ENCODE measurements around the gene CEP57. TPM values are rescaled to one million over a fixed set of nuclear protein-coding genes. Genes with fewer than 3 reads are reported as not detected.

CEP57 gene
- total RNA-seq, 2 experiments from 2014 or later: 57.7 to 67.4 TPM

DNA sequence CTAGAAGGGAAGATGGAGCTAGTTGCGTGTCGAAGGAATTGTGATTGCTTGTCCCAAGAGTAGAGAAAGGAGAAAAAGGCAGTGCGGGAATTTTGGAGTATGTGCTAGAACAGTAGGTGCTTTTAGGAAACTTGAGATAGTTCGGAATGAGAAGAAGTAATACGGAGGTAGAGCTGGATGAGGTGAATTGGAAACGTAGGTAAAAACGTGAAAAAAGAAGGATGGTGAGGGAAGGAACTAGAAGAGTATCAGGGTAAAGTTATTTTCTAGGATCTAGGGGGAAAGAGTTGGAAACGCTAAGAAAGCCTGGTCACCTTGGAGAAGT, 1.4 kb downstream of the CEP57 start:
- no peak for TF ChIP-seq EZH2phosphoT487 (IDR thresholded peaks at IDR 0.05; ENCODE audit: borderline replicate concordance, low read depth, low read length)
- TF ChIP-seq CTCF (conservative IDR thresholded peaks at IDR 0.05; ENCODE audit: low read length): no peak
- Histone ChIP-seq H3K9me2 (ENCODE audit: insufficient read depth, low read length) (no peaks in the 10 kb centered on the region), H3K9me3 (ENCODE audit: low read length) (no peaks in the 10 kb centered on the region), H3K4me2 (ENCODE audit: low read length) (peak overlapping the region; percentile 92), H4K20me1 (ENCODE audit: insufficient read depth, low read length) (peaks cover 42% of the 10 kb centered on the region), H2AFZ (ENCODE audit: low read length) (no peak overlapping the region), H3K79me2 (ENCODE audit: insufficient read depth, low read depth, low read length) (peaks cover 77% of the 10 kb centered on the region), H3K36me3 (ENCODE audit: insufficient read depth, low read length) (peaks cover 22% of the 10 kb centered on the region), H3K4me1 (ENCODE audit: insufficient read depth, low read length, poor library complexity, severe bottlenecking) (peaks cover 28% of the 10 kb centered on the region), H3K27ac (ENCODE audit: low read depth, low read length, poor library complexity, severe bottlenecking) (no peak overlapping the region), H3K4me3 (ENCODE audit: low read depth, low read length, poor library complexity, severe bottlenecking) (peak overlapping the region; percentile 83)
- POLR2A ChIA-PET: interaction anchor here (1.4 to 3.3 kb wide), 2 partner anchors 10 to 724 kb away, joined by 7 to 12 read pairs; partner anchors contain the start of gene SRSF8
- CTCF ChIA-PET (ENCODE audit: unreplicated experiment): no interaction called here
- no peak for DNase-seq (ENCODE audit: low spot score)
- BruUV-seq (replicated peaks): no TSS peak
- intact Hi-C loops (cut with micrococcal nuclease; ENCODE audit: unreplicated experiment): loop anchor here (5.0 to 10.0 kb wide), 3 partner anchors 423 to 596 kb away; partner anchors contain the start of gene CCDC82

DNA sequence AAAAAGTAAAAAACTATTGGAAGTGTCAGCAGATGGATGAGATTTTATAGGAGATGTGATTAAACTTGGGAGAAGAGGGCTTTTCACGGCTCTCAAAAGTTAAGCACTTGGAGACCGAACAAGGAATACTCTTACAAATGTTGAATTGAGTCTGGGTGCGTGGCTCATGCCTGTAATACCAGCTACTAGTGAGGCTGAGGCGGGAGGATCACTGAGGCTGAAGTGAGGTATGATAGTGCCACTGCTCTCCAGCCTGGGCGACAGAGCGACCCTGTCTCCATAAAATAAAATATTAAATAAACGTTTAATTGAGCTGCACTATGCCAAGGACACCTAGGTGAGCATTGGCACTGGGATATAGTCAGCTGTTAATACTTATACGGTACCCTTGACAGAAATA, 1.9 kb downstream of the CEP57 start:
- Histone ChIP-seq H2AFZ (ENCODE audit: low read length) (no peak overlapping the region), H3K27ac (ENCODE audit: low read depth, low read length, poor library complexity, severe bottlenecking) (no peak overlapping the region), H3K4me1 (ENCODE audit: insufficient read depth, low read length, poor library complexity, severe bottlenecking) (peaks cover 28% of the 10 kb centered on the region), H3K79me2 (ENCODE audit: insufficient read depth, low read depth, low read length) (peaks cover 76% of the 10 kb centered on the region), H3K4me2 (ENCODE audit: low read length) (peak overlapping the region; percentile 92), H3K36me3 (ENCODE audit: insufficient read depth, low read length) (peaks cover 17% of the 10 kb centered on the region), H3K9me3 (ENCODE audit: low read length) (no peaks in the 10 kb centered on the region), H3K9me2 (ENCODE audit: insufficient read depth, low read length) (no peaks in the 10 kb centered on the region), H3K4me3 (ENCODE audit: low read depth, low read length, poor library complexity, severe bottlenecking) (no peak overlapping the region), H4K20me1 (ENCODE audit: insufficient read depth, low read length) (peaks cover 42% of the 10 kb centered on the region)
- CTCF ChIA-PET (ENCODE audit: unreplicated experiment): no interaction called here
- POLR2A ChIA-PET: interaction anchor here (0.8 to 3.3 kb wide), 4 partner anchors 12 to 724 kb away, joined by 3 to 12 read pairs (median 3); partner anchors contain the start of gene SRSF8
- intact Hi-C loops (cut with micrococcal nuclease; ENCODE audit: unreplicated experiment): loop anchor here (5.0 to 10.0 kb wide), 3 partner anchors 423 to 595 kb away; partner anchors contain the start of gene CCDC82
- no peak for DNase-seq (ENCODE audit: low spot score)
- TF ChIP-seq EZH2phosphoT487 (IDR thresholded peaks at IDR 0.05; ENCODE audit: borderline replicate concordance, low read depth, low read length) (no peak), CTCF (conservative IDR thresholded peaks at IDR 0.05; ENCODE audit: low read length) (no peak)
- no TSS peak for BruUV-seq (replicated peaks)

DNA sequence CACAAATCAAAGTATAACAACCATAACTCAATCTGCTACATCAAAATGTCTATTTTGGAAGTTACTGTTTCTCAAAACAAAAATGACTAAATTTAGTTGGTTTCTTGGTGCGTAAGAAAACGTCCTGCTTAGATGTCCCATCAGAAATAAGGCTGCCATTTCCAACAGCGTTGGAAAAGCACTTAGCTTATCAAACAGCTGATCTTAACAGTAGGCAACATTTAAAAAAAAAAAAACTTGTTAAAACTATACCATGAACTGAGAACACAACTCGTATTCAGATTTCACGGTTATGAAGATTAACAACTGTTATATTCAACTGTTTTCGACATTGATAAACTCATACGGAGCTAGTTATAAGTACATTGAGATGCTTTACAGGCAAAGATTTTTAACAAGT, 2.4 kb downstream of the CEP57 start:
- H3K36me3 ChIP-seq (ENCODE audit: insufficient read depth, low read length): peaks cover 12% of the 10 kb centered on the region
- intact Hi-C loops (cut with micrococcal nuclease; ENCODE audit: unreplicated experiment): loop anchor here (5.0 to 10.0 kb wide), 3 partner anchors 422 to 595 kb away; partner anchors contain the start of gene CCDC82
- no peak for DNase-seq (ENCODE audit: low spot score)
- no TSS peak for BruUV-seq (replicated peaks)
- H2AFZ ChIP-seq (ENCODE audit: low read length): no peak overlapping the region
- H3K9me3 ChIP-seq (ENCODE audit: low read length): no peaks in the 10 kb centered on the region
- TF ChIP-seq CTCF (conservative IDR thresholded peaks at IDR 0.05; ENCODE audit: low read length): no peak
- TF ChIP-seq EZH2phosphoT487 (IDR thresholded peaks at IDR 0.05; ENCODE audit: borderline replicate concordance, low read depth, low read length): no peak
- peak overlapping the region; percentile 3; the same call in 1 of the 2 replicates for H3K4me2 ChIP-seq (ENCODE audit: low read length)
- H3K79me2 ChIP-seq (ENCODE audit: insufficient read depth, low read depth, low read length): peaks cover 73% of the 10 kb centered on the region
- H3K4me1 ChIP-seq (ENCODE audit: insufficient read depth, low read length, poor library complexity, severe bottlenecking): peaks cover 27% of the 10 kb centered on the region
- no peak overlapping the region for H3K4me3 ChIP-seq (ENCODE audit: low read depth, low read length, poor library complexity, severe bottlenecking)
- ChIA-PET POLR2A (interaction anchor here (0.8 to 0.9 kb wide), 3 partner anchors 11 to 81 kb away, joined by 3 read pairs; no protein-coding TSS in a partner anchor), CTCF (ENCODE audit: unreplicated experiment) (no interaction called here)
- H4K20me1 ChIP-seq (ENCODE audit: insufficient read depth, low read length): peaks cover 38% of the 10 kb centered on the region
- no peaks in the 10 kb centered on the region for H3K9me2 ChIP-seq (ENCODE audit: insufficient read depth, low read length)
- H3K27ac ChIP-seq (ENCODE audit: low read depth, low read length, poor library complexity, severe bottlenecking): no peak overlapping the region
